SK-N-SH (cell line): ENCODE results near the gene SUSD3.
"Not testable (repeated sequence)": the region's sequence is repeated elsewhere in the genome, so short reads cannot be mapped to it uniquely, and the experiment has no call there.

Source experiments
- FOSL2 ChIP-seq: IDR thresholded peaks from 2 replicates; pipeline ENCODE4 v1.4.0; 2012; ENCODE audit warnings: low read depth, mild to moderate bottlenecking, moderate library complexity, borderline replicate concordance
- NFIC ChIP-seq: IDR thresholded peaks from 2 replicates; pipeline ENCODE4 v1.4.0; 2012; ENCODE audit warnings: borderline replicate concordance
- TF ChIP-seq, protein P1 (sequence below): IDR thresholded peaks from 2 replicates; pipeline ENCODE4 v1.6.1; 2012; ENCODE audit warnings: mild to moderate bottlenecking, low read depth, low read length, moderate library complexity
- TF ChIP-seq, protein P2 (sequence below): fragments of 200-600 bp; sonication (generic); IDR thresholded peaks from 2 replicates; pipeline ENCODE4 v1.6.1; 2017; ENCODE audit warnings: antibody characterized with exemption, mild to moderate bottlenecking, moderate library complexity
- TF ChIP-seq, protein P3 (sequence below): fragments of 150-350 bp; IDR thresholded peaks from 2 replicates; pipeline ENCODE4 v1.6.1; 2016; ENCODE audit warnings: mild to moderate bottlenecking, low read depth, low read length
- TF ChIP-seq, protein P4 (sequence below): IDR thresholded peaks from 2 replicates; pipeline ENCODE4 v1.4.0; 2012; ENCODE audit warnings: low read depth

DNA sequence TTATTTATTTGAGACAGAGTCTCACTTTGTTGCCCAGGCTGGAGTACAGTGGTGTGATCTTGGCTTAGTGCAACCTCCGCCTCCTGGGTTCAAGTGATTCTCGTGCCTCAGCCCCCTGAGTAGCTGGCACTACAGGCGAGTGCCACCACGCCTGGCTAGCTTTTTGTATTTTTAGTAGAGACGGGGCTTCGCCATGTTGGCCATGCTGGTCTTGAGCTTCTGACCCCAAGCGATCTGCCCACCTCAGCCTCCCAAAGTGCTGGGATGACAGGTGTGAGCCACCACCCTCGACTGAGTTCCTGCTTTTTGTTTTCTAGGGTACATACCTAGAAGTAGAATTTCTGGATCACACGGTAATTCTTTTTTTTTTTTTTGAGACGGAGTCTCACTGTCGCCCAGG is 42.6 kb downstream of the SUSD3 start:
- TF ChIP-seq FOSL2, NFIC: not testable (repeated sequence)
- TF ChIP-seq, protein P1, sequence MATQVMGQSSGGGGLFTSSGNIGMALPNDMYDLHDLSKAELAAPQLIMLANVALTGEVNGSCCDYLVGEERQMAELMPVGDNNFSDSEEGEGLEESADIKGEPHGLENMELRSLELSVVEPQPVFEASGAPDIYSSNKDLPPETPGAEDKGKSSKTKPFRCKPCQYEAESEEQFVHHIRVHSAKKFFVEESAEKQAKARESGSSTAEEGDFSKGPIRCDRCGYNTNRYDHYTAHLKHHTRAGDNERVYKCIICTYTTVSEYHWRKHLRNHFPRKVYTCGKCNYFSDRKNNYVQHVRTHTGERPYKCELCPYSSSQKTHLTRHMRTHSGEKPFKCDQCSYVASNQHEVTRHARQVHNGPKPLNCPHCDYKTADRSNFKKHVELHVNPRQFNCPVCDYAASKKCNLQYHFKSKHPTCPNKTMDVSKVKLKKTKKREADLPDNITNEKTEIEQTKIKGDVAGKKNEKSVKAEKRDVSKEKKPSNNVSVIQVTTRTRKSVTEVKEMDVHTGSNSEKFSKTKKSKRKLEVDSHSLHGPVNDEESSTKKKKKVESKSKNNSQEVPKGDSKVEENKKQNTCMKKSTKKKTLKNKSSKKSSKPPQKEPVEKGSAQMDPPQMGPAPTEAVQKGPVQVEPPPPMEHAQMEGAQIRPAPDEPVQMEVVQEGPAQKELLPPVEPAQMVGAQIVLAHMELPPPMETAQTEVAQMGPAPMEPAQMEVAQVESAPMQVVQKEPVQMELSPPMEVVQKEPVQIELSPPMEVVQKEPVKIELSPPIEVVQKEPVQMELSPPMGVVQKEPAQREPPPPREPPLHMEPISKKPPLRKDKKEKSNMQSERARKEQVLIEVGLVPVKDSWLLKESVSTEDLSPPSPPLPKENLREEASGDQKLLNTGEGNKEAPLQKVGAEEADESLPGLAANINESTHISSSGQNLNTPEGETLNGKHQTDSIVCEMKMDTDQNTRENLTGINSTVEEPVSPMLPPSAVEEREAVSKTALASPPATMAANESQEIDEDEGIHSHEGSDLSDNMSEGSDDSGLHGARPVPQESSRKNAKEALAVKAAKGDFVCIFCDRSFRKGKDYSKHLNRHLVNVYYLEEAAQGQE, result not testable (repeated sequence)
- TF ChIP-seq, protein P2, sequence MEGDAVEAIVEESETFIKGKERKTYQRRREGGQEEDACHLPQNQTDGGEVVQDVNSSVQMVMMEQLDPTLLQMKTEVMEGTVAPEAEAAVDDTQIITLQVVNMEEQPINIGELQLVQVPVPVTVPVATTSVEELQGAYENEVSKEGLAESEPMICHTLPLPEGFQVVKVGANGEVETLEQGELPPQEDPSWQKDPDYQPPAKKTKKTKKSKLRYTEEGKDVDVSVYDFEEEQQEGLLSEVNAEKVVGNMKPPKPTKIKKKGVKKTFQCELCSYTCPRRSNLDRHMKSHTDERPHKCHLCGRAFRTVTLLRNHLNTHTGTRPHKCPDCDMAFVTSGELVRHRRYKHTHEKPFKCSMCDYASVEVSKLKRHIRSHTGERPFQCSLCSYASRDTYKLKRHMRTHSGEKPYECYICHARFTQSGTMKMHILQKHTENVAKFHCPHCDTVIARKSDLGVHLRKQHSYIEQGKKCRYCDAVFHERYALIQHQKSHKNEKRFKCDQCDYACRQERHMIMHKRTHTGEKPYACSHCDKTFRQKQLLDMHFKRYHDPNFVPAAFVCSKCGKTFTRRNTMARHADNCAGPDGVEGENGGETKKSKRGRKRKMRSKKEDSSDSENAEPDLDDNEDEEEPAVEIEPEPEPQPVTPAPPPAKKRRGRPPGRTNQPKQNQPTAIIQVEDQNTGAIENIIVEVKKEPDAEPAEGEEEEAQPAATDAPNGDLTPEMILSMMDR, result not testable (repeated sequence)
- TF ChIP-seq, protein P3, sequence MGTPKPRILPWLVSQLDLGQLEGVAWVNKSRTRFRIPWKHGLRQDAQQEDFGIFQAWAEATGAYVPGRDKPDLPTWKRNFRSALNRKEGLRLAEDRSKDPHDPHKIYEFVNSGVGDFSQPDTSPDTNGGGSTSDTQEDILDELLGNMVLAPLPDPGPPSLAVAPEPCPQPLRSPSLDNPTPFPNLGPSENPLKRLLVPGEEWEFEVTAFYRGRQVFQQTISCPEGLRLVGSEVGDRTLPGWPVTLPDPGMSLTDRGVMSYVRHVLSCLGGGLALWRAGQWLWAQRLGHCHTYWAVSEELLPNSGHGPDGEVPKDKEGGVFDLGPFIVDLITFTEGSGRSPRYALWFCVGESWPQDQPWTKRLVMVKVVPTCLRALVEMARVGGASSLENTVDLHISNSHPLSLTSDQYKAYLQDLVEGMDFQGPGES, result not testable (repeated sequence)
- TF ChIP-seq, protein P4, sequence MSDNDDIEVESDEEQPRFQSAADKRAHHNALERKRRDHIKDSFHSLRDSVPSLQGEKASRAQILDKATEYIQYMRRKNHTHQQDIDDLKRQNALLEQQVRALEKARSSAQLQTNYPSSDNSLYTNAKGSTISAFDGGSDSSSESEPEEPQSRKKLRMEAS, result not testable (repeated sequence)
